ENCODE measurements around the gene XRCC4.

The XRCC4 gene

DNA sequence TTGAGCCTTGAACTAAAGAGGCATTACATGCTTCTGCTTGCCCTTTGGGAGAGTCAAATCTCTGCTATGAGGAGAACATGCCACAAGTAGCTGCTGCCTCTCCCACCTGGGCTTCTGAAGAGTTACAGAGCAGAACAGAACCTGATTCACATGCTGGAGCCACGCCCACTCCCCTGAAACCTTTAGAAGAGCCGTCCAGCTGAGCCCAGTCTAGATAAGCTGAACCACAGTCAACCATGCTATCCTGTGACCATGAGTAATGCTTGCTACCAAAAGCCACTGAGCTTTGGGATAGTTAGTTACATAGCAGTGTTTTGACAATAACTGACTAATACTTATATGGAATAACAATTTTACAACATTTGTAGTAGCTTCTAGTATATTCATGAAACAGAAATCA, 283.2 kb downstream of the XRCC4 start:
- no peak overlapping the region for H4K8ac ChIP-seq (ENCODE audit: low read depth, low read length)
- H2BK15ac ChIP-seq (replicated peaks; ENCODE audit: low read depth): no peak overlapping the region
- no peaks in the 10 kb centered on the region for H3K4me1 ChIP-seq (ENCODE audit: control insufficient read depth, low read depth, low read length)
- H3K79me1 ChIP-seq (ENCODE audit: low read length): no peaks in the 10 kb centered on the region
- H3K4me3 ChIP-seq (ENCODE audit: low read length): no peak overlapping the region
- H2BK5ac ChIP-seq (ENCODE audit: low read length): no peak overlapping the region
- H3K18ac ChIP-seq (ENCODE audit: low read length): no peak overlapping the region
- H3K27me3 ChIP-seq (ENCODE audit: insufficient read depth, low read length, poor library complexity): no peaks in the 10 kb centered on the region
- H2BK120ac ChIP-seq (ENCODE audit: low read depth, low read length): no peak overlapping the region
- H3K4me2 ChIP-seq (ENCODE audit: low read length): no peak overlapping the region
- no CpG with 5 or more reads among the region's 2 CpGs for WGBS (ENCODE audit: extremely low coverage, insufficient coverage, low lambda C conversion rate)
- H3K23ac ChIP-seq (ENCODE audit: low read length): no peak overlapping the region
- H3K56ac ChIP-seq (ENCODE audit: low read length): no peak overlapping the region
- H2AK5ac ChIP-seq (ENCODE audit: low read length): no peak overlapping the region
- no peak overlapping the region for H3K9ac ChIP-seq (ENCODE audit: low read length)
- no peak overlapping the region for H4K5ac ChIP-seq (ENCODE audit: low read length)
- H3K27ac ChIP-seq (ENCODE audit: low read depth, low read length): no peak overlapping the region
- no peaks in the 10 kb centered on the region for H3K36me3 ChIP-seq (ENCODE audit: control insufficient read depth, insufficient read depth, low read length)
- peak; percentile 5 for DNase-seq
- no peaks in the 10 kb centered on the region for H3K79me2 ChIP-seq (ENCODE audit: control insufficient read depth, insufficient read depth, low read length)
- no peak overlapping the region for H3K4ac ChIP-seq (ENCODE audit: low read depth, low read length)

- no peak for DNase-seq
- no peak overlapping the region for H3K23ac ChIP-seq (ENCODE audit: low read length)
- no peak overlapping the region for H3K4me2 ChIP-seq (ENCODE audit: low read length)
- no peaks in the 10 kb centered on the region for H3K4me1 ChIP-seq (ENCODE audit: control insufficient read depth, low read depth, low read length)
- no peaks in the 10 kb centered on the region for H3K79me1 ChIP-seq (ENCODE audit: low read length)
- no peak overlapping the region for H3K18ac ChIP-seq (ENCODE audit: low read length)
- H3K56ac ChIP-seq (ENCODE audit: low read length): no peak overlapping the region
- H3K36me3 ChIP-seq (ENCODE audit: control insufficient read depth, insufficient read depth, low read length): no peaks in the 10 kb centered on the region
- no peaks in the 10 kb centered on the region for H3K79me2 ChIP-seq (ENCODE audit: control insufficient read depth, insufficient read depth, low read length)
- no peak overlapping the region for H2AK5ac ChIP-seq (ENCODE audit: low read length)
- no peak overlapping the region for H2BK5ac ChIP-seq (ENCODE audit: low read length)
- no peak overlapping the region for H2BK120ac ChIP-seq (ENCODE audit: low read depth, low read length)
- WGBS (ENCODE audit: extremely low coverage, insufficient coverage, low lambda C conversion rate): no CpG with 5 or more reads among the region's 1 CpG
- no peak overlapping the region for H3K9ac ChIP-seq (ENCODE audit: low read length)
- no peak overlapping the region for H3K4me3 ChIP-seq (ENCODE audit: low read length)
- H3K27me3 ChIP-seq (ENCODE audit: insufficient read depth, low read length, poor library complexity): no peaks in the 10 kb centered on the region
- H3K27ac ChIP-seq (ENCODE audit: low read depth, low read length): no peak overlapping the region
- no peak overlapping the region for H4K5ac ChIP-seq (ENCODE audit: low read length)
- no peak overlapping the region for H2BK15ac ChIP-seq (replicated peaks; ENCODE audit: low read depth)
- H3K4ac ChIP-seq (ENCODE audit: low read depth, low read length): no peak overlapping the region
- H4K8ac ChIP-seq (ENCODE audit: low read depth, low read length): no peak overlapping the region
These were observed 285.2 kb downstream of the XRCC4 start for GRCh38 chr5:83362526-83362925.

- no peak overlapping the region for H4K5ac ChIP-seq (ENCODE audit: low read length)
- no peak overlapping the region for H3K18ac ChIP-seq (ENCODE audit: low read length)
- no peak overlapping the region for H2BK15ac ChIP-seq (replicated peaks; ENCODE audit: low read depth)
- no peak overlapping the region for H4K8ac ChIP-seq (ENCODE audit: low read depth, low read length)
- H3K4ac ChIP-seq (ENCODE audit: low read depth, low read length): no peak overlapping the region
- no peak overlapping the region for H3K56ac ChIP-seq (ENCODE audit: low read length)
- no peak overlapping the region for H2BK5ac ChIP-seq (ENCODE audit: low read length)
- H2BK120ac ChIP-seq (ENCODE audit: low read depth, low read length): no peak overlapping the region
- WGBS (ENCODE audit: extremely low coverage, insufficient coverage, low lambda C conversion rate): no CpG with 5 or more reads among the region's 7 CpGs
- H3K9ac ChIP-seq (ENCODE audit: low read length): no peak overlapping the region
- no peak overlapping the region for H3K4me2 ChIP-seq (ENCODE audit: low read length)
- no peaks in the 10 kb centered on the region for H3K27me3 ChIP-seq (ENCODE audit: insufficient read depth, low read length, poor library complexity)
- no peaks in the 10 kb centered on the region for H3K4me1 ChIP-seq (ENCODE audit: control insufficient read depth, low read depth, low read length)
- no peaks in the 10 kb centered on the region for H3K36me3 ChIP-seq (ENCODE audit: control insufficient read depth, insufficient read depth, low read length)
- no peaks in the 10 kb centered on the region for H3K79me1 ChIP-seq (ENCODE audit: low read length)
- H3K27ac ChIP-seq (ENCODE audit: low read depth, low read length): no peak overlapping the region
- H3K4me3 ChIP-seq (ENCODE audit: low read length): no peak overlapping the region
- no peak overlapping the region for H2AK5ac ChIP-seq (ENCODE audit: low read length)
- H3K79me2 ChIP-seq (ENCODE audit: control insufficient read depth, insufficient read depth, low read length): no peaks in the 10 kb centered on the region
- no peak for DNase-seq
- no peak overlapping the region for H3K23ac ChIP-seq (ENCODE audit: low read length)
These were observed 286.0 kb downstream of the XRCC4 start for GRCh38 chr5:83363111-83363885.

DNA sequence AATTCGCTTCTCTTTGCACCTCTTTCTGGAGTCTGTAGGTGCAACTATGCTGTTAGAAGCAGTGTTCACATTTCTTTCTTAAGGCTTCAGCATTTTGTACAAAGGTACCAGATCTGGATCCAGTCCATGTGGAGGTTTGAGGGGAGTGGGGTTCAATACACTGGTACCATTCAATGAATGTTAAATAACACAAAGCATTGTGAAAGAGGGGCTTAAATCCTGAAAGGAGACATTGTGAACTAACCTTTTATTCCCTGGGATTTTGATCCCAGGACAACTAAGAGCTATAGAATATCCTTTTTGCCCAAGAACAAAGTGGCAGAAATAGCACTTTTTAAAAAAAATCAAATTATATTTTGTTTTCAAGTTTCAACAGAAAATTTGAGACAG, 286.5 kb downstream of the XRCC4 start:
- Histone ChIP-seq H2BK15ac (replicated peaks; ENCODE audit: low read depth) (no peak overlapping the region), H3K36me3 (ENCODE audit: control insufficient read depth, insufficient read depth, low read length) (no peaks in the 10 kb centered on the region), H4K8ac (ENCODE audit: low read depth, low read length) (no peak overlapping the region), H3K4me2 (ENCODE audit: low read length) (no peak overlapping the region), H3K18ac (ENCODE audit: low read length) (no peak overlapping the region), H2BK5ac (ENCODE audit: low read length) (no peak overlapping the region), H4K5ac (ENCODE audit: low read length) (no peak overlapping the region), H3K4ac (ENCODE audit: low read depth, low read length) (no peak overlapping the region), H3K23ac (ENCODE audit: low read length) (no peak overlapping the region), H2BK120ac (ENCODE audit: low read depth, low read length) (no peak overlapping the region), H3K27ac (ENCODE audit: low read depth, low read length) (no peak overlapping the region), H3K79me2 (ENCODE audit: control insufficient read depth, insufficient read depth, low read length) (no peaks in the 10 kb centered on the region), H2AK5ac (ENCODE audit: low read length) (no peak overlapping the region), H3K4me3 (ENCODE audit: low read length) (no peak overlapping the region), H3K4me1 (ENCODE audit: control insufficient read depth, low read depth, low read length) (no peaks in the 10 kb centered on the region), H3K9ac (ENCODE audit: low read length) (no peak overlapping the region), H3K27me3 (ENCODE audit: insufficient read depth, low read length, poor library complexity) (no peaks in the 10 kb centered on the region), H3K56ac (ENCODE audit: low read length) (no peak overlapping the region), H3K79me1 (ENCODE audit: low read length) (no peaks in the 10 kb centered on the region)
- DNase-seq: no peak
- WGBS (ENCODE audit: extremely low coverage, insufficient coverage, low lambda C conversion rate): no CpG with 5 or more reads among the region's 1 CpG

- H3K79me2 ChIP-seq (ENCODE audit: control insufficient read depth, insufficient read depth, low read length): no peaks in the 10 kb centered on the region
- no peak overlapping the region for H2BK5ac ChIP-seq (ENCODE audit: low read length)
- WGBS (ENCODE audit: extremely low coverage, insufficient coverage, low lambda C conversion rate): no CpG with 5 or more reads among the region's 8 CpGs
- no peak overlapping the region for H3K27ac ChIP-seq (ENCODE audit: low read depth, low read length)
- no peak for DNase-seq
- H3K79me1 ChIP-seq (ENCODE audit: low read length): no peaks in the 10 kb centered on the region
- H3K4ac ChIP-seq (ENCODE audit: low read depth, low read length): no peak overlapping the region
- no peak overlapping the region for H3K4me2 ChIP-seq (ENCODE audit: low read length)
- H3K23ac ChIP-seq (ENCODE audit: low read length): no peak overlapping the region
- no peak overlapping the region for H2AK5ac ChIP-seq (ENCODE audit: low read length)
- no peak overlapping the region for H3K18ac ChIP-seq (ENCODE audit: low read length)
- H4K8ac ChIP-seq (ENCODE audit: low read depth, low read length): no peak overlapping the region
- H3K4me1 ChIP-seq (ENCODE audit: control insufficient read depth, low read depth, low read length): no peaks in the 10 kb centered on the region
- no peak overlapping the region for H2BK15ac ChIP-seq (replicated peaks; ENCODE audit: low read depth)
- H4K5ac ChIP-seq (ENCODE audit: low read length): no peak overlapping the region
- no peak overlapping the region for H3K9ac ChIP-seq (ENCODE audit: low read length)
- no peaks in the 10 kb centered on the region for H3K27me3 ChIP-seq (ENCODE audit: insufficient read depth, low read length, poor library complexity)
- H3K4me3 ChIP-seq (ENCODE audit: low read length): no peak overlapping the region
- H3K36me3 ChIP-seq (ENCODE audit: control insufficient read depth, insufficient read depth, low read length): no peaks in the 10 kb centered on the region
- H2BK120ac ChIP-seq (ENCODE audit: low read depth, low read length): no peak overlapping the region
- H3K56ac ChIP-seq (ENCODE audit: low read length): no peak overlapping the region
These were observed 287.3 kb downstream of the XRCC4 start for GRCh38 chr5:83364312-83365299.
